CD14-positive monocyte (primary cell): ENCODE results near the gene ARHGAP15. TPM values are rescaled to one million over a fixed set of nuclear protein-coding genes. Genes with fewer than 3 reads are reported as not detected.

Experiments
- DNase-seq, 3 donors: peaks; one replicate each; pipeline ENCODE4 v3.0.0-alpha.2; 2011 to 2022
- H2AFZ ChIP-seq: 2 replicates; pipeline ENCODE4 v1.6.0; 2012; ENCODE audit warnings: mild to moderate bottlenecking, low read depth, low read length, inconsistent platforms; ENCODE audit not compliant: insufficient read depth, poor library complexity, severe bottlenecking
- H3K27ac ChIP-seq, 2 donors: 1 replicate in 1 of 2; 2 replicates in 1 of 2; pipeline ENCODE4 v1.5.1; 2012 to 2013; ENCODE audit warnings: low read length in 2 of 2, control low read depth in 1 of 2, inconsistent platforms in 1 of 2, low read depth in 1 of 2, mild to moderate bottlenecking in 1 of 2
- H3K27me3 ChIP-seq, 2 donors: one replicate each; pipeline versions ENCODE4 v1.6.0 to v1.6.1; 2011 to 2013; ENCODE audit warnings: low read length in 2 of 2; ENCODE audit not compliant: control insufficient read depth in 2 of 2, insufficient read depth in 2 of 2
- H3K36me3 ChIP-seq, 2 donors: replicated peaks in 1 of 2; 1 replicate in 1 of 2; 2 replicates in 1 of 2; pipeline versions ENCODE4 v1.5.1 to v1.6.1; 2012 to 2013; ENCODE audit warnings: low read length in 2 of 2, control low read depth in 1 of 2, inconsistent platforms in 1 of 2, mild to moderate bottlenecking in 1 of 2; ENCODE audit not compliant: insufficient read depth in 2 of 2, control insufficient read depth in 1 of 2
- H3K4me1 ChIP-seq, 2 donors: 1 replicate in 1 of 2; 2 replicates in 1 of 2; pipeline versions ENCODE4 v1.5.1 to v1.6.1; 2012 to 2013; ENCODE audit warnings: low read length in 2 of 2, control low read depth in 1 of 2, inconsistent platforms in 1 of 2, mild to moderate bottlenecking in 1 of 2, moderate library complexity in 1 of 2; ENCODE audit not compliant: insufficient read depth in 2 of 2, control insufficient read depth in 1 of 2
- H3K4me2 ChIP-seq: replicated peaks from 2 replicates; pipeline ENCODE3; 2012; ENCODE audit warnings: low read length, moderate library complexity, mild to moderate bottlenecking; ENCODE audit not compliant: poor library complexity, severe bottlenecking; ENCODE audit errors: extremely low read depth
- H3K4me3 ChIP-seq, 3 experiments: fragments of 200-600 bp in 1 of 3; sonication (generic) in 1 of 3; replicated peaks in 1 of 3; 1 replicate in 2 of 3; 2 replicates in 1 of 3; pipeline ENCODE4 v1.5.1; 2011 to 2013; ENCODE audit warnings: low read length in 3 of 3, mild to moderate bottlenecking in 3 of 3, control low read depth in 2 of 3, low read depth in 2 of 3, inconsistent platforms in 1 of 3, moderate library complexity in 1 of 3
- H3K79me2 ChIP-seq: 2 replicates; pipeline ENCODE4 v1.6.0; 2012; ENCODE audit warnings: mild to moderate bottlenecking, control low read depth, inconsistent platforms, low read length, moderate library complexity; ENCODE audit not compliant: insufficient read depth
- H3K9ac ChIP-seq: 2 replicates; pipeline ENCODE4 v1.6.0; 2017; ENCODE audit warnings: low read length, mild to moderate bottlenecking; ENCODE audit not compliant: insufficient read depth, poor library complexity, severe bottlenecking
- H3K9me3 ChIP-seq, 2 donors: replicated peaks in 1 of 2; 1 replicate in 1 of 2; 2 replicates in 1 of 2; pipeline versions ENCODE4 v1.5.1 to v1.6.1; 2012 to 2013; ENCODE audit warnings: low read length in 2 of 2, control low read depth in 1 of 2; ENCODE audit not compliant: control insufficient read depth in 1 of 2, insufficient read depth in 1 of 2
- H4K20me1 ChIP-seq: 2 replicates; pipeline ENCODE4 v1.6.0; 2012; ENCODE audit warnings: mild to moderate bottlenecking, low read length, control low read depth, moderate library complexity; ENCODE audit not compliant: insufficient read depth
- H3K27ac Mint-ChIP-seq, 7 donors: one replicate each; pipeline ENCODE4 v1.8.0; 2020; ENCODE audit warnings: mild to moderate bottlenecking in 7 of 7, mixed read lengths in 7 of 7, moderate library complexity in 6 of 7, inconsistent platforms in 2 of 7
- H3K27me3 Mint-ChIP-seq, 3 donors: one replicate each; pipeline ENCODE4 v1.8.0; 2021 to 2022; ENCODE audit warnings: low read depth in 3 of 3, mild to moderate bottlenecking in 3 of 3, mixed read lengths in 3 of 3, moderate library complexity in 3 of 3, inconsistent platforms in 1 of 3
- H3K36me3 Mint-ChIP-seq, 2 donors: one replicate each; pipeline ENCODE4 v1.8.0; 2020; ENCODE audit warnings: mixed read lengths in 2 of 2, inconsistent platforms in 1 of 2, mild to moderate bottlenecking in 1 of 2
- H3K4me1 Mint-ChIP-seq: one replicate; pipeline ENCODE4 v1.8.0; 2020; ENCODE audit warnings: mild to moderate bottlenecking, mixed read lengths
- H3K4me3 Mint-ChIP-seq, 2 donors: one replicate each; pipeline ENCODE4 v1.8.0; 2020; ENCODE audit warnings: mild to moderate bottlenecking in 2 of 2, mixed read lengths in 2 of 2, moderate library complexity in 1 of 2
- H3K9me3 Mint-ChIP-seq, 7 donors: one replicate each; pipeline ENCODE4 v1.8.0; 2020 to 2022; ENCODE audit warnings: mixed read lengths in 7 of 7, mild to moderate bottlenecking in 6 of 7, moderate library complexity in 6 of 7, inconsistent platforms in 2 of 7
- CTCF ChIP-seq: fragments of 200-600 bp; IDR thresholded peaks from one replicate; pipeline ENCODE4 v1.8.0; 2022; ENCODE audit warnings: antibody characterized with exemption, mild to moderate bottlenecking
- WGBS: methylation state at CpG from one replicate; pipeline ENCODE4 v1.1.5; 2013; ENCODE audit warnings: missing lambda C conversion rate; ENCODE audit not compliant: insufficient coverage; 5-methylcytosine and 5-hydroxymethylcytosine counted together
- intact Hi-C, 2 donors: fragments of 100-400 bp; cut with micrococcal nuclease; formaldehyde crosslinking; loops; one replicate each; pipeline versions ENCODE4 v1.15.0 to v1.15.1; 2023
- polyA plus RNA-seq, 3 donors: library from polyadenylated mRNA; depleted of rRNA in 1 of 3; unstranded in 2 of 3; stranded (reverse) in 1 of 3; fragments of 300-500 nt in 2 of 3; fragments of >200 nt in 1 of 3; fragmentation: Illumina TruSeq in 2 of 3; gene quantifications; 1 replicate in 2 of 3; 2 replicates in 1 of 3; pipeline ENCODE4 v1.2.3, GENCODE V29; 2012 to 2021

The ARHGAP15 gene
- polyA plus RNA-seq, 3 donors = 35.4 to 50.9 (median 50.7) TPM

GRCh38 chr2:143436951-143437350, 307.7 kb downstream of the ARHGAP15 start:
- H3K4me3 Mint-ChIP-seq = no peak overlapping the region
- no peak overlapping the region for H3K4me3 ChIP-seq
- H3K27ac ChIP-seq = no peak overlapping the region
- H3K4me1 ChIP-seq = no peaks in the 10 kb centered on the region
- H3K27ac Mint-ChIP-seq = no peak overlapping the region
- no peak for TF ChIP-seq CTCF
- H3K9ac ChIP-seq = no peak overlapping the region
- no peaks in the 10 kb centered on the region for H3K79me2 ChIP-seq
- no peaks in the 10 kb centered on the region for H3K9me3 Mint-ChIP-seq
- H3K4me1 Mint-ChIP-seq = no peaks in the 10 kb centered on the region
- H3K36me3 Mint-ChIP-seq = peaks cover 27 to 32% of the 10 kb centered on the region in 2 donors
- no peak overlapping the region for H3K4me2 ChIP-seq
- WGBS = no CpG with 5 or more reads among the region's 2 CpGs
- no peaks in the 10 kb centered on the region for H4K20me1 ChIP-seq
- no peak overlapping the region for H2AFZ ChIP-seq
- intact Hi-C loops = no loop called here
- no peaks in the 10 kb centered on the region for H3K27me3 ChIP-seq
- DNase-seq = no peak
- no peaks in the 10 kb centered on the region for H3K27me3 Mint-ChIP-seq
- H3K9me3 ChIP-seq = no peaks in the 10 kb centered on the region
- H3K36me3 ChIP-seq = peaks cover 29 to 58% of the 10 kb centered on the region in 2 donors

GRCh38 chr2:143440411-143441012, 311.3 kb downstream of the ARHGAP15 start:
- no peak for DNase-seq
- no peak overlapping the region for H3K9ac ChIP-seq
- TF ChIP-seq CTCF = no peak
- no peaks in the 10 kb centered on the region for H4K20me1 ChIP-seq
- no peaks in the 10 kb centered on the region for H3K9me3 Mint-ChIP-seq
- H2AFZ ChIP-seq = no peak overlapping the region
- WGBS = no CpG with 5 or more reads among the region's 5 CpGs
- H3K36me3 ChIP-seq = peaks cover 33 to 56% of the 10 kb centered on the region in 2 donors
- no peaks in the 10 kb centered on the region for H3K27me3 Mint-ChIP-seq
- no peaks in the 10 kb centered on the region for H3K27me3 ChIP-seq
- H3K36me3 Mint-ChIP-seq = peaks cover 28 to 41% of the 10 kb centered on the region in 2 donors
- H3K4me1 ChIP-seq = no peaks in the 10 kb centered on the region
- intact Hi-C loops = no loop called here
- no peak overlapping the region for H3K4me3 Mint-ChIP-seq
- no peaks in the 10 kb centered on the region for H3K4me1 Mint-ChIP-seq
- no peak overlapping the region for H3K27ac ChIP-seq
- H3K79me2 ChIP-seq = no peaks in the 10 kb centered on the region
- no peaks in the 10 kb centered on the region for H3K9me3 ChIP-seq
- no peak overlapping the region for H3K4me3 ChIP-seq
- H3K27ac Mint-ChIP-seq = peak overlapping the region in 1 of 7 donors; percentile 21
- no peak overlapping the region for H3K4me2 ChIP-seq
